ENCODE data around the gene FBXO36.

FBXO36 gene

DNA sequence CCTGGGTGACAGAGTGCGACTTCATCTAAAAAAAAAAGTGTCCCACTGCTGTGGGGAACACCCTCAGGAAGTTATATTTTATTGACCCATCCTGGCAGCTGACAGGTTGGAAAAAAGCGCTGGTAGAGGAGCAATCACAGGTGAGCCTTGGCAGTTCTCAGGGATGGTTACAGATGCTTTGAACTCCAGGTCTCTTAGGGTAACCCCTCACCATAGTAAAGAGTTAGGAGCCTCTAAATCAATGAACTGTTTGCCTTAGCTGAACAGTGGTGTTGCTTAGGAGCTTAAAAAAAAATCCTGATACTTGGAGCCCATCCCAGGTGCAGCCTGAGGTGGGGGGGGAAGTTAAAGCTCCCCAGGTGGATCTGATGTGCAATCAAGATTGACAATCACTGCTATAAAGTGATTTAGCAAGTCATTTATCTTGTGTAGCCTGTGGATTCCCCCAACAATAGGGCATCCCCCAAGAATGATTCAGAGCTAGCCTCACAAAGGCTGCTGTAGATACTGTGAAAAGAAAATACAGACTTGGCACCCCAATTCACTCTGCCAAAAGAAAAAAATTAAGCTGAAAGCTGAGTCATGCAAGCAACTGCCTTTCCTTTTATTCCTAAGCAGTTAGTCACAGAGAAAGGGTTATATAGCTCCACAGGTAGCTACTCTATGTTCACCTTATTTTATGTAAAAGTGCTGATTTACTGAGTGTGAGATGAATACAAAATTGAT lies 131.6 kb downstream of the FBXO36 start:
- DNase-seq, result no peak

DNA sequence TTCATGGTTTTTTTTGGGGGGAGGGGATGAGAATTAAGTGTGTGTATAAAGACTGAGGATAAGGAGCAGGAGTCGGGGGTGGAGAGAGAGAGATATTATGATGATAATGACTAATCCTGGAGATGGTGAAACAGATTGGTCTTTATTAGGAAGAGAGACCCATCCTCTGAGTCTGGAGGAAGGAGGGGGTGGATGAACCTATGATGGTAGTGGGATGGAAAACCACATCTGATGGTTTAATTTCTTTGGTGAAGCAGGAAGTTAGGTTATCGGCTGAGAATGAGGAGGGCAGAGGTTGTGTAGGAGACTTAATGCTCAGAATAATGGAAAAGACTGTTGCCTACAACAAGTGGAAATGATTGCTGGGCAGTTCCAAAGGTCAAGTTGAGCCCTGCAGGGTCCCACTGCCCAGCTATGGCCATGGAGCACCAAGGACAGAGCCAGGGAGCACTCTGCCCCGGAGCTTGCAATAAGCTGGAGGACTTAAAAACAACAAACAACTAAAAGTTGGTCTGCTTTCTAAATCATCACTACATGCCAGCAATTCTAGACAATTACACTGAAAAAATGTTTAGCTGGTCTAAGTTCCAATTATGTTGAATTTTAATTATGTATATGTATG lies 138.5 kb downstream of the FBXO36 start:
- no peak for DNase-seq

Measured in activated CD4-positive, CD25-positive, alpha-beta regulatory T cell (primary cell).